ENCODE results near the gene KCTD15.

DNA sequence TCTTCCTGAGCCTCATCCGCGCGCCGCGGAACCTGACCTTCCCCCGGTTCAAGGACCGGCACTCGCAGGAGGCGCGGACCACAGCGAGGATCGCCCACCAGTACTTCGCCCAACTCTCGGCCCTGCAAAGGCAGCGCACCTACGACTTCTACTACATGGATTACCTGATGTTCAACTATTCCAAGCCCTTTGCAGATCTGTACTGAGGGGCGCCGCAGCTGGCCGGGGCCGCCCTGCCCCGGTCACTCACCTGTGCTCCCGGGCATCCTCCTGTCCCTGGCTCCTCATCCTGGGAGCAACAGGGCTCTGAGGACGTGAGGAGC, 23.9 kb upstream of the KCTD15 start:
- TF ChIP-seq CTCF (IDR thresholded peaks at IDR 0.05) (no peak), ZFX (IDR thresholded peaks at IDR 0.05; ENCODE audit: borderline replicate concordance) (no peak)
